OCI-LY1 (cell line): ENCODE data around the gene TLE3.

Experiments used
- CTCF ChIP-seq: fragments of 200-600 bp; sonication (generic), shearing (Covaris generic); IDR thresholded peaks from 2 replicates; pipeline ENCODE4 v1.5.1; 2017; ENCODE audit warnings: mild to moderate bottlenecking, antibody characterized with exemption, low read length, moderate library complexity, mixed read lengths
- EZH2 ChIP-seq: fragments of 200-600 bp; sonication (generic), shearing (Covaris generic); IDR thresholded peaks from 2 replicates; pipeline ENCODE4 v1.8.0; 2017; ENCODE audit warnings: borderline replicate concordance, mixed run types, mild to moderate bottlenecking, antibody characterized with exemption, low read length, moderate library complexity, mixed read lengths

- no peak for TF ChIP-seq CTCF
- no peak for TF ChIP-seq EZH2
Measured at GRCh38 chr15:70132139-70132538, 34.4 kb upstream of the TLE3 start.
